Retinal pigment epithelial cell (primary cell): ENCODE measurements around the gene HEATR9.

ENCODE experiments used
- DNase-seq: peaks from one replicate; pipeline ENCODE4 v3.0.0-alpha.2; 2010; ENCODE audit warnings: low read depth
- H3K4me3 ChIP-seq: 2 replicates; pipeline ENCODE4 v1.5.1; 2011; ENCODE audit warnings: mild to moderate bottlenecking, low read length, control low read depth, moderate library complexity
- CTCF ChIP-seq: conservative IDR thresholded peaks from 2 replicates; pipeline ENCODE4 v1.5.1; 2011; ENCODE audit warnings: low read depth, low read length, control low read depth, inconsistent platforms

The HEATR9 gene

GRCh38 chr17:35870906-35871819 is 2.5 kb upstream of the HEATR9 start:
- no peak for TF ChIP-seq CTCF
- no peak for DNase-seq

DNA sequence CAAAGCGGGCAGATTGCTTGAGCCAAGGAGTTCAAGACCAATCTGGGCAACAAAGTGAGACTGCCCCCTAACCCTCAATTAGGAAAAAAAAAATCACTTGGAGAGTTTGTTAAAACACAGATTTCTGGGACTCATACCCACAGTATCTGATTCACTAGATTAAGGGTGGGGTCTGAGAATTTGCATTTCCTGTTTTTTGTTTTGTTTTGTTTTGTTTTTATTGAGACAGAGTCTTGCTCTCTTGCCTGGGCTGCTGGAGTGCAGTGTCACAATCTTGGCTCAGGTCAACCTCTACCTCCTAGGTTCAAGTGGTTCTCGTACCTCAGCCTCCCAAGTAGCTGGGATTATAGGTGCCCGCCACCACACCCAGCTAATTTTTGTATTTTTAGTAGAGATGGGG is 1.1 kb downstream of the HEATR9 start:
- H3K4me3 ChIP-seq: no peak overlapping the region
- DNase-seq: no peak
- no peak for TF ChIP-seq CTCF

More at GRCh38 chr17:35870906-35871819, 2.5 kb upstream of the HEATR9 start:
- no peak overlapping the region for H3K4me3 ChIP-seq

- no peak for DNase-seq
- no peak overlapping the region for H3K4me3 ChIP-seq
- no peak for TF ChIP-seq CTCF
Measured at GRCh38 chr17:35866341-35866950, 2.2 kb downstream of the HEATR9 start.

- peak; percentile 23 for DNase-seq
- H3K4me3 ChIP-seq: no peak overlapping the region
- TF ChIP-seq CTCF: no peak
Measured at GRCh38 chr17:35865412-35866340, 3.0 kb downstream of the HEATR9 start.

DNA sequence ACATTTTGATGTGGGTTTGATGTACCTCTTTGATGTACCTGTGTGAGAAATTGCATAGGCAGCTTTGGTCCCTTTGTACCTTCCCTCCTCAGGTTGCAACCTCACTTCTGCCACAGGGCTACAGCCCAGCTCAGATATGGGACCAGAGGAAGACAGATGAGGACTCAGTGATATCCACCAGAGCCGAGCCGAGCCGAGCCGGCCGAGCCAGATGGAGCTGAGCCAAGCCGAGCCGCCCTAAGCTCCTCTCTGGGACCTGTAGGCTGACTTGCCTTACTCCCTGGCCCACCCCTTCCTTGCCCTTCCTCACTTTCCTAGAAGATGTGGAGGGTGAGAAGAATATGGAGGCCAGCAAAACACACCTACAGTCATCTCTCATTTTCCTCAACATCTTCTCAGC is 3.8 kb downstream of the HEATR9 start:
- DNase-seq: no peak
- TF ChIP-seq CTCF: no peak
- H3K4me3 ChIP-seq: no peak overlapping the region

DNA sequence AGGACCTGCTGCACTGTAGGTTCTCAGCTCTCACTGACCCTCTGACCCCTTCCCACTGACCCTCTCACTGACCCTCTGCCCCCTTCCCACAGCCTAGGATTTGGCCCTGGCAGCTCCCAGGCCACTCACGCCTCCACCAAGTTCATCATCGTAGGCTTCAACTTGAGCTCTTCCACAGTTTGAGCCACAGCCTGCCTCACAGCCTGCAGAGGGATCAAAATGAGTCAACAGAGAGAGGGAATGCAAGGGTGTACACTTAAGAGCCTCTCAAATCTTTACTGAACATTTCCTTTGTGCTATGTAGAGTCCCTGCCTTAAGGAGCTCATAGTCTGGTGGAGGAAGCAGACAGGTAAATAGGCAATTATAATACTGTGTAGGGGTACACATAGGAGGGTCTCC is 12.1 kb downstream of the HEATR9 start:
- no peak for DNase-seq
- H3K4me3 ChIP-seq: no peak overlapping the region
- no peak for TF ChIP-seq CTCF
